ENCODE results near the gene L3MBTL4. TPM values are rescaled to one million over a fixed set of nuclear protein-coding genes. Genes with fewer than 3 reads are reported as not detected.
A peak's percentile ranks its signal among the peaks of the same experiment; 100 is the strongest.

L3MBTL4 gene
- total and polyA plus RNA-seq, 7 donors: 1.2 to 5.7 (median 3.4) TPM

DNA sequence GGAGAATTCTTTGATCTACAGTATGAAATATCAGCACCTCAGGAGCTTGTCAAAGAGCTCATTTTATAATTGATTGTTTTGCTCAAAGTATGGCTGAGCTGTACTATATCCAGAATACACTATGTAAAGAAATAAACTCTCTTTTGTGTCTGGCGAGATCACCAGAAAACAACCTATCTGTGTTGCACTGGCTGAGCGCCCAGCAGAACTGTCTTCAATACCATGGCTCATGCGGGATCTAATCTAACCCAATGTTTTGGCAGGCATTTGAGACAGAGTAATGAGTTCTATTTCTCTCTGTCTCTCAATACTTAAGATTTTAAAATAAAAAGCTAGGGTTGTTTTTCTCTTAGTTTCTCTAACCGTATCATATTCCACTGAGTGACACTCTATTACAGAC is 192.4 kb downstream of the L3MBTL4 start:
- intact Hi-C loops (cut with DNase I): no loop called here
- H3K27ac ChIP-seq: no peak overlapping the region
- no peaks in the 10 kb centered on the region for H3K27me3 ChIP-seq
- DNase-seq: no peak
- peaks cover 0 to 2% (median 0%) of the 10 kb centered on the region in 4 donors for H3K9me3 ChIP-seq
- H3K4me1 ChIP-seq: no peaks in the 10 kb centered on the region
- no peaks in the 10 kb centered on the region for H3K36me3 ChIP-seq
- H3K4me3 ChIP-seq: no peak overlapping the region
- 91 to 95% methylated on average over 4 of the region's 4 CpGs for WGBS, 2 donors
- TF ChIP-seq, protein P1, sequence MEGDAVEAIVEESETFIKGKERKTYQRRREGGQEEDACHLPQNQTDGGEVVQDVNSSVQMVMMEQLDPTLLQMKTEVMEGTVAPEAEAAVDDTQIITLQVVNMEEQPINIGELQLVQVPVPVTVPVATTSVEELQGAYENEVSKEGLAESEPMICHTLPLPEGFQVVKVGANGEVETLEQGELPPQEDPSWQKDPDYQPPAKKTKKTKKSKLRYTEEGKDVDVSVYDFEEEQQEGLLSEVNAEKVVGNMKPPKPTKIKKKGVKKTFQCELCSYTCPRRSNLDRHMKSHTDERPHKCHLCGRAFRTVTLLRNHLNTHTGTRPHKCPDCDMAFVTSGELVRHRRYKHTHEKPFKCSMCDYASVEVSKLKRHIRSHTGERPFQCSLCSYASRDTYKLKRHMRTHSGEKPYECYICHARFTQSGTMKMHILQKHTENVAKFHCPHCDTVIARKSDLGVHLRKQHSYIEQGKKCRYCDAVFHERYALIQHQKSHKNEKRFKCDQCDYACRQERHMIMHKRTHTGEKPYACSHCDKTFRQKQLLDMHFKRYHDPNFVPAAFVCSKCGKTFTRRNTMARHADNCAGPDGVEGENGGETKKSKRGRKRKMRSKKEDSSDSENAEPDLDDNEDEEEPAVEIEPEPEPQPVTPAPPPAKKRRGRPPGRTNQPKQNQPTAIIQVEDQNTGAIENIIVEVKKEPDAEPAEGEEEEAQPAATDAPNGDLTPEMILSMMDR (IDR thresholded peaks at IDR 0.05): no peak
- TF ChIP-seq POLR2AphosphoS5 (IDR thresholded peaks at IDR 0.05) (no peak), EP300 (IDR thresholded peaks at IDR 0.05) (no peak), POLR2A (IDR thresholded peaks at IDR 0.05) (no peak)

GRCh38 chr18:6221602-6222014 is 193.1 kb downstream of the L3MBTL4 start:
- intact Hi-C loops (cut with DNase I): no loop called here
- no peak overlapping the region for H3K27ac ChIP-seq
- no peaks in the 10 kb centered on the region for H3K36me3 ChIP-seq
- no peak for DNase-seq
- 83 to 90% methylated on average over 2 of the region's 2 CpGs for WGBS, 2 donors
- no peaks in the 10 kb centered on the region for H3K4me1 ChIP-seq
- H3K4me3 ChIP-seq: no peak overlapping the region
- H3K27me3 ChIP-seq: no peaks in the 10 kb centered on the region
- TF ChIP-seq POLR2A (IDR thresholded peaks at IDR 0.05) (no peak), POLR2AphosphoS5 (IDR thresholded peaks at IDR 0.05) (no peak)
- TF ChIP-seq, protein P1 (IDR thresholded peaks at IDR 0.05): no peak
- peaks cover 0 to 2% (median 0%) of the 10 kb centered on the region in 4 donors for H3K9me3 ChIP-seq

DNA sequence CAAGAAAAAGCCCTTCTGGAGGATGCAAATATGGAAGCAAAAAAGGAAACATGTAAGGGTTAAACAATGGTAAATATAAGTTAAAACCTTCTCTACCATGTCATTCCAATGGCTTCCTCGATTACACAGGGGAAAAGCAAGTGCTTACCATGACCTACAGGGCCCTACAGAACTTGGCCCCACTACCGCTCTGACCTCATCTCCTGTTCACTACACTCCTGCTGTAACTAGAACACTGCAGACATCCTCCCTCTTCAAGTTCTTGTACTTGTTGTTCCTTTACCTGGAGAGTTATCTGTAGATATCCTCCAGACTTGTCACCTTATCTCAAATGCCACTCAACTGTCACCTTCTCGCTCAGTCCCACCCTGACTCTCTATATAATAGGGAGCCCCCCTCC is 194.6 kb downstream of the L3MBTL4 start:
- intact Hi-C loops (cut with DNase I): no loop called here
- 90 to 92% methylated on average over 3 of the region's 3 CpGs for WGBS, 2 donors
- H3K27ac ChIP-seq: no peak overlapping the region
- H3K36me3 ChIP-seq: no peaks in the 10 kb centered on the region
- H3K9me3 ChIP-seq: no peaks in the 10 kb centered on the region
- H3K27me3 ChIP-seq: no peaks in the 10 kb centered on the region
- H3K4me3 ChIP-seq: no peak overlapping the region
- DNase-seq: no peak
- TF ChIP-seq POLR2A (IDR thresholded peaks at IDR 0.05) (no peak), POLR2AphosphoS5 (IDR thresholded peaks at IDR 0.05) (no peak), EP300 (IDR thresholded peaks at IDR 0.05) (no peak)
- TF ChIP-seq, protein P1 (IDR thresholded peaks at IDR 0.05): no peak
- no peaks in the 10 kb centered on the region for H3K4me1 ChIP-seq

DNA sequence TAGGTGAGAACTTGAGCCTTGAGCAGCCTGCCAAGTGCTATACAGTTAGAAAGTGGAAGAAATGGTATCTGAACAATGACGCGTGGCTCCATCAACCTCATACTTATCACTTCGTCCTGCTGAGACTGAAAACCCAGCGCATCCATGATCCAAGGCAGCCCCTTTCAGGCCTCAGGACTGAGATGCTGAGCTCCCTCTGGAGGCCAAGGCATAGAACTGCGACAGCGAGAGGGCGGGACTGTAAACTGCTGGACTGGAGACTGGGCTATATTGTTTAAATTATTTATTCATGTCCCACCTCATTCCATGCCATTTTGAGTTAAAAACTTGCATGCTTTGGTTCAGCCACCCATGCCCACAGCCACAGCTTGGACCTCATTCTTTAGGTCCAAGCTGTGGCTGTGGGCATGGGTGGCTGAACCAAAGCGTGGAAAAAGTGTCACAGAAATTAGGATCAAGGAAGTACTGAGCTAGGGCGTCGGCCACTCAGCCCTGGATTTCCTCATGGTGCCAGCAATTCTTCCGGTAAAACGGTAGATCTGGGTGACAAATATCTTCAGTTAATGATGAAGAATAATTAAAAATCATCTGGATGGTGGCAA is 195.5 kb downstream of the L3MBTL4 start:
- no peak for DNase-seq
- no peaks in the 10 kb centered on the region for H3K4me1 ChIP-seq
- no peak overlapping the region for H3K27ac ChIP-seq
- H3K4me3 ChIP-seq: no peak overlapping the region
- TF ChIP-seq, protein P1 (IDR thresholded peaks at IDR 0.05): peak in 2 of 4 experiments; percentile 18 to 39
- TF ChIP-seq EP300 (IDR thresholded peaks at IDR 0.05): no peak
- no peaks in the 10 kb centered on the region for H3K9me3 ChIP-seq
- no peaks in the 10 kb centered on the region for H3K27me3 ChIP-seq
- 62 to 87% methylated on average over 12 of the region's 12 CpGs for WGBS, 2 donors
- H3K36me3 ChIP-seq: no peaks in the 10 kb centered on the region
- intact Hi-C loops (cut with DNase I): no loop called here

DNA sequence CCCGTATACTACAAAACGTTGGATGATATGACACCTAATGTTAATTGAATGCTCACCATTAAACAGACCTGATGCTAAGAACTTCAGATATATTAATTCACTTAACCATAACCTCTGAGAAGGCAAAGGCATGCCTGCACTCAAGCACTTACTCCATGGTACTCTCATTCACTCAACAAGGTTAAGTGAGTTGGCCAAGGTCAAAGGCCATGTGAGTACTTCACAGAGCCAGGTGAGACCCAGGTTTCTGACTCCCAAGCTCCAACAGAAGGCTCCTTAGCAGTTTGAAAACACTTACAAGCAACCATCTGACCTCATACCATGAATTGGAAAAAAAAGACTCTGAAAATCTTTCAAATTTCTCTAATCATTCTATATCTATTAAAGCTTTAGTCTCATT is 198.8 kb downstream of the L3MBTL4 start:
- TF ChIP-seq EP300 (IDR thresholded peaks at IDR 0.05) (no peak), POLR2A (IDR thresholded peaks at IDR 0.05) (no peak), POLR2AphosphoS5 (IDR thresholded peaks at IDR 0.05) (no peak)
- TF ChIP-seq, protein P1 (IDR thresholded peaks at IDR 0.05): no peak
- intact Hi-C loops (cut with DNase I): no loop called here
- 85 to 91% methylated on average over 2 of the region's 2 CpGs for WGBS, 2 donors

More for the DNA sequence above, 198.8 kb downstream of the L3MBTL4 start:
- Histone ChIP-seq H3K4me1 (no peaks in the 10 kb centered on the region), H3K27ac (no peak overlapping the region), H3K4me3 (no peak overlapping the region), H3K27me3 (no peaks in the 10 kb centered on the region), H3K36me3 (no peaks in the 10 kb centered on the region), H3K9me3 (no peaks in the 10 kb centered on the region)
- no peak for DNase-seq

Data from sigmoid colon (tissue), 7 donors.